Kidney (tissue), 14 donors: ENCODE data around the gene PPARGC1A. TPM values are rescaled to one million over a fixed set of nuclear protein-coding genes. Genes with fewer than 3 reads are reported as not detected.

Experiments
- DNase-seq, 5 donors: peaks; one replicate each; pipeline ENCODE4 v3.0.0-alpha.2; 2013 to 2020
- FAIRE-seq: peaks from 2 replicates; lab custom pipeline; 2012; peaks lifted over from hg19 to GRCh38; lab: Jason Lieb, UNC
- H3K27ac ChIP-seq, 2 donors: one replicate each; pipeline ENCODE4 v1.7.0; 2013; ENCODE audit warnings: low read depth in 2 of 2, low read length in 2 of 2, inconsistent platforms in 1 of 2
- H3K27me3 ChIP-seq: one replicate; pipeline ENCODE4 v1.7.1; 2013; ENCODE audit warnings: low read length, inconsistent platforms; ENCODE audit not compliant: control insufficient read depth, insufficient read depth
- H3K36me3 ChIP-seq, 3 donors: one replicate each; pipeline versions ENCODE4 v1.7.0 to v1.7.1; 2013; ENCODE audit warnings: low read length in 3 of 3, control low read depth in 1 of 3, inconsistent platforms in 1 of 3; ENCODE audit not compliant: insufficient read depth in 3 of 3, control insufficient read depth in 2 of 3
- H3K4me1 ChIP-seq, 3 donors: one replicate each; pipeline versions ENCODE4 v1.7.0 to v1.7.1; 2013; ENCODE audit warnings: low read length in 3 of 3, inconsistent platforms in 1 of 3, low read depth in 1 of 3; ENCODE audit not compliant: control insufficient read depth in 2 of 3, insufficient read depth in 2 of 3
- H3K4me3 ChIP-seq, 3 donors: one replicate each; pipeline versions ENCODE4 v1.7.0 to v1.8.1; 2013; ENCODE audit warnings: low read length in 3 of 3, control low read depth in 1 of 3, inconsistent platforms in 1 of 3
- H3K9ac ChIP-seq, 3 donors: one replicate each; pipeline versions ENCODE4 v1.7.0 to v1.7.1; 2013; ENCODE audit warnings: low read length in 3 of 3, control low read depth in 1 of 3, inconsistent platforms in 1 of 3
- H3K9me3 ChIP-seq, 3 donors: one replicate each; pipeline versions ENCODE4 v1.7.0 to v1.7.1; 2013; ENCODE audit warnings: low read length in 3 of 3, control low read depth in 1 of 3, inconsistent platforms in 1 of 3; ENCODE audit not compliant: control insufficient read depth in 2 of 3, insufficient read depth in 1 of 3
- CTCF ChIP-seq: IDR thresholded peaks from 3 replicates; pipeline ENCODE4 v1.5.1; 2012; ENCODE audit warnings: mild to moderate bottlenecking, moderate library complexity, borderline replicate concordance; ENCODE audit not compliant: insufficient read depth; ENCODE audit errors: extremely low read depth
- intact Hi-C: fragments of 100-400 bp; cut with DNase I; formaldehyde crosslinking; loops from one replicate; pipeline ENCODE4 v1.11.1; 2022
- polyA plus RNA-seq: library from polyadenylated mRNA; stranded (reverse); fragments of 350-450 nt; fragmentation: Illumina TruSeq; extraction: RNeasy Lipid Tissue Mini Kit (QIAGEN cat#74804); gene quantifications from one replicate; pipeline ENCODE4 v1.2.3, GENCODE V29; 2014; ENCODE audit warnings: low read depth, low replicate concordance; ENCODE audit not compliant: insufficient read depth
- total RNA-seq: library from RNA; stranded (reverse); fragmentation: NEBNext Ultra II Directional; extraction: Animal tissue kit (Norgen Biotek cat#: 25700); gene quantifications from one replicate; pipeline ENCODE4 v1.2.1, GENCODE V29; 2021
- donor health status: control.
- donor health status: control.
- donor health status: control.
- donor health status: control.
- donor health status: control.
- donor health status: DM: yes; HTN: yes; CAD: no.
- donor health status: Normal renal cell carcinoma (clear cell type).

The PPARGC1A gene
- total and polyA plus RNA-seq, 2 donors from 2014 or later = 22.8 to 80.8 TPM

GRCh38 chr4:23934915-23935314, 45.1 kb upstream of the PPARGC1A start:
- H3K36me3 ChIP-seq = no peaks in the 10 kb centered on the region
- DNase-seq = peak in 1 of 5 donors; percentile 71
- peak overlapping the region in 1 of 2 donors; percentile 26 for H3K27ac ChIP-seq
- H3K4me3 ChIP-seq = no peak overlapping the region
- FAIRE-seq = no peak
- no peak for TF ChIP-seq CTCF
- peaks cover 0 to 30% (median 12%) of the 10 kb centered on the region in 3 donors for H3K4me1 ChIP-seq
- H3K9me3 ChIP-seq = no peaks in the 10 kb centered on the region
- H3K27me3 ChIP-seq = no peaks in the 10 kb centered on the region
- intact Hi-C loops = no loop called here
- H3K9ac ChIP-seq = no peak overlapping the region

- Histone ChIP-seq H3K9ac (no peak overlapping the region), H3K4me1 (peaks cover 0 to 34% (median 15%) of the 10 kb centered on the region in 3 donors), H3K27me3 (no peaks in the 10 kb centered on the region), H3K27ac (peak overlapping the region in 1 of 2 donors; percentile 26), H3K4me3 (no peak overlapping the region), H3K9me3 (no peaks in the 10 kb centered on the region), H3K36me3 (no peaks in the 10 kb centered on the region)
- TF ChIP-seq CTCF = no peak
- intact Hi-C loops = no loop called here
- no peak for DNase-seq
- FAIRE-seq = no peak
Observed at GRCh38 chr4:23934223-23934622, 44.4 kb upstream of the PPARGC1A start.

GRCh38 chr4:23932901-23933308, 43.1 kb upstream of the PPARGC1A start:
- FAIRE-seq (no peak), DNase-seq (no peak)
- peaks cover 0 to 34% (median 16%) of the 10 kb centered on the region in 3 donors for H3K4me1 ChIP-seq
- no peak overlapping the region for H3K27ac ChIP-seq
- H3K9ac ChIP-seq = no peak overlapping the region
- no peak overlapping the region for H3K4me3 ChIP-seq
- H3K9me3 ChIP-seq = no peaks in the 10 kb centered on the region
- H3K27me3 ChIP-seq = no peaks in the 10 kb centered on the region
- intact Hi-C loops = no loop called here
- H3K36me3 ChIP-seq = no peaks in the 10 kb centered on the region
- no peak for TF ChIP-seq CTCF

- no peaks in the 10 kb centered on the region for H3K27me3 ChIP-seq
- peak overlapping the region; percentile 92 to 95 for H3K27ac ChIP-seq
- FAIRE-seq (no peak), DNase-seq (no peak)
- peak overlapping the region in 1 of 3 donors; percentile 57 for H3K9ac ChIP-seq
- H3K4me3 ChIP-seq = no peak overlapping the region
- no peak for TF ChIP-seq CTCF
- intact Hi-C loops = no loop called here
- no peaks in the 10 kb centered on the region for H3K36me3 ChIP-seq
- peaks cover 0 to 34% (median 16%) of the 10 kb centered on the region in 3 donors for H3K4me1 ChIP-seq
- no peaks in the 10 kb centered on the region for H3K9me3 ChIP-seq
Observed at GRCh38 chr4:23932186-23932585, 42.3 kb upstream of the PPARGC1A start.
